T1000 (cell line): ENCODE measurements around the gene RCN2.
"Not testable (repeated sequence)": the region's sequence is repeated elsewhere in the genome, so short reads cannot be mapped to it uniquely, and the experiment has no call there.

Experiments used
- DNase-seq: peaks from one replicate; lab custom pipeline; 2025; ENCODE audit warnings: mixed read lengths; lab: John Stamatoyannopoulos, UW

The RCN2 gene, protein sequence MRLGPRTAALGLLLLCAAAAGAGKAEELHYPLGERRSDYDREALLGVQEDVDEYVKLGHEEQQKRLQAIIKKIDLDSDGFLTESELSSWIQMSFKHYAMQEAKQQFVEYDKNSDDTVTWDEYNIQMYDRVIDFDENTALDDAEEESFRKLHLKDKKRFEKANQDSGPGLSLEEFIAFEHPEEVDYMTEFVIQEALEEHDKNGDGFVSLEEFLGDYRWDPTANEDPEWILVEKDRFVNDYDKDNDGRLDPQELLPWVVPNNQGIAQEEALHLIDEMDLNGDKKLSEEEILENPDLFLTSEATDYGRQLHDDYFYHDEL

DNA sequence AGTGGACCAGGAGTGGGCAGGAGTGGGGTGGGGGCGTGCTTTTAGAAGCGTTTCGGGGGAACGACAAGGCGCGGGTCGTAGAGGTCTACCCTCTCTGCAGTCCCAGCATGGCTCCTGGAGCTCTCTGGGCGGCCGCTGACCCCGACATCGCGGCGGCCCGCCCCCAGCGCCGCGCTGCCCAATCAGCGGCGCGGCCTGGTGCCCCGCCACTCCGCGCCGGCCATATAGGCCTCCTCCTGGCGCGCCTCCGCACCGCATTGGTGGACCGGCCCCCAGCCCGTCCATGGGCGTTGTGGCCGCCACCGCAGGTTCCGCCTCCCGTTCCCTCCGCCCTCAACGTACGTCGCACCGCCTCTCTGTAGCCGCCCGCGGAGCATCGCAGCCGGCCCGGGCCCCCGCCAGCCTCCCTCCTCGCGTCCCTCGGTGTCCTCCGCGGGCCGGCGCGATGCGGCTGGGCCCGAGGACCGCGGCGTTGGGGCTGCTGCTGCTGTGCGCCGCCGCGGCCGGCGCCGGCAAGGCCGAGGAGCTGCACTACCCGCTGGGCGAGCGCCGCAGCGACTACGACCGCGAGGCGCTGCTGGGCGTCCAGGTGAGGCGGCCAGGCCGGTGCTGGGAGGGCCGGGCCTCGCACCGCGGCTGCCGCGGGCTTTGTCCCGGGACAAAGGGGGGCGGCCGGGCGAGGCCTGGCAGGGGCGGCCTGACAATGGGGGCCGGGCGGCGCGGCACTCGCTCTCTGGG, at the start of gene RCN2:
RCN2 (plus strand) TSS at position 353 of the 738 bp plus-strand sequence; CDS start at position 446, 93 bp downstream.
- DNase-seq = peak; percentile 88

DNA sequence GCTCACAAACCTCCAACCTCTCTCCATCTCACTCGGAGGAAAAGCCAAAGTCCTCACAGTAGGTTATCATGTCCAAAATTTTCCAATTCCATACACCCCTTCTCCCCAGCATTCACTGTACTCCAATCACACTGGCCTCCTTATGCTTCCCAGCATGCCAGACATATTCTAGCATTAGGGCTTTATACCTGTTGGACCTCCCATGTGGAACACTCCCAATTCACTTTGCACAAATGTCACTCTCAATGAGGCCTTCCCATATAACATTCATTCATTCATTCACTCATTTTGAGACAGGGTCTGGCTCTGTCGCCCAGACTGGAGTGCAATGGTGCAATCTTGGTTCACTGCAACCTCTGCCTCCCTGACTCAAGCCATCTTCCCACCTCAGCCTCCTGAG, 46.3 kb upstream of the RCN2 start:
- no peak for DNase-seq

DNA sequence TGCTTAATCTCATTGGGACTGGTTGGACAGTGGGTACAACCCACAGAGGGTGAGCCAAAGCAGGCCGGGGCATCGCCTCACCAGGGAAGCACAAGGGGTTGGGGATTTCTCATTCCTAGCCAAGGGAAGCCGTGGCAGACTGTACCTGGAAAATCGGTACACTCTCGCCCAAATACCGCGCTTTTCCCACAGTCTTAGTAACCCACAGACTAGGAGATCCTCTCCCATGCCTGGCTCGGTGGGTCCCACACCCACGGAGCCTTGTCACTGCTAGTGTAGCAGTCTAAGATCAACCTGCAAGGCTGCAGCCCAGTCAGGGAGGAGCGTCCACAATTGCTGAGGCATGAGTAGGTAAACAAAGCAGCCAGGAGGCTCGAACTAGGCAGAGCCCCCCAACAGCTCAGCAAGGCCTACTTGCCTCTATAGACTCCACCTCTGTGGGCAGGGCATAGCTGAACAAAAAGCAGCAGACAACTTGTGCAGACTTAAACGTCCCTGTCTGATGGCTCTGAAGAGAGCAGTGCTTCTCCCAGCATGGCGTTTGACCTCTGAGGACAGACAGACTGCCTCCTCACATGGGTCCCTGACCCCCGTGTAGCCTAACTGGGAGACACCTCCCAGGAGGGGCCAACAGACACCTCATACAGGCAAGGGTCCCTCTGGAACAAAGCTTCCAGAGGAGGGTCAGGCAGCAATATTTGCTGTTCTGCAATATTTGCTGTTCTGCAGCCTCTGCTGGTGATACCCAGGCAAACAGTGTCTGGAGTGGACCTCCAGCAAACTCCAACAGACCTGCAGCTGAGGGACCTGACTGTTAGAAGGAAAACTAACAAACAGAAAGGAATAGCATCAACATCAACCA, 44.0 kb upstream of the RCN2 start:
- not testable (repeated sequence) for DNase-seq

DNA sequence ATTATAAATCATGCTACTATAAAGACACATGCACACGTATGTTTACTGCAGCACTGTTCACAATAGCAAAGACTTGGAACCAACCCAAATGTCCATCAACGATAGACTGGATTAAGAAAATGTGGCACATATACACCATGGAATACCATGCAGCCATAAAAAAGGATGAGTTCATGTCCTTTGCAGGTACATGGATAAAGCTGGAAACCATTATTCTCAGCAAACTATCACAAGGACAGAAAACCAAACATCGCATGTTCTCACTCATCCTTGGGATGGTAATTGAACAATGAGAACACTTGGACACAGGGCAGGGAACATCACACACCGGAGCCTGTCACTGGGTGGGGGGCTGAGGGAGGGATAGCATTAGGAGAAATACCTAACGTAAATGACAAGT, 38.7 kb upstream of the RCN2 start:
- not testable (repeated sequence) for DNase-seq

DNA sequence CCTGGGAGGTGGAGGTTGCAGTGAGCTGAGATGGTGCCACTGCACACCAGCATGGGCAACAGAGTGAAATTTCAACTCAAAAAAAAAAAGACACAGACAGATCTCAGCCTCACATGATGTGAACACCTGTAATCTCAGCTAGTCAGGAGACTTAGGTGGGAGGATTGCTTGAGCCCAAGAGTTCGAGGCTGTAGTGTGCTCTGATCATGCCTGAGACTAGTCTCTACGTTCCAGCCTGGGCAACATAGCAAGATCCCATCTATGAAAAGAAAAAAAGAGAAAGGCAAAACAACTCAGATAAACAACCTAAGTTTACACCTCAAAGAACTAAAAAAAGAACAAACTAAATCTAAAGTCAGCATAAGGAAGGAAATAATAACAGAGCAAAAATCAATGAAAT, 37.4 kb upstream of the RCN2 start:
- DNase-seq = no peak

DNA sequence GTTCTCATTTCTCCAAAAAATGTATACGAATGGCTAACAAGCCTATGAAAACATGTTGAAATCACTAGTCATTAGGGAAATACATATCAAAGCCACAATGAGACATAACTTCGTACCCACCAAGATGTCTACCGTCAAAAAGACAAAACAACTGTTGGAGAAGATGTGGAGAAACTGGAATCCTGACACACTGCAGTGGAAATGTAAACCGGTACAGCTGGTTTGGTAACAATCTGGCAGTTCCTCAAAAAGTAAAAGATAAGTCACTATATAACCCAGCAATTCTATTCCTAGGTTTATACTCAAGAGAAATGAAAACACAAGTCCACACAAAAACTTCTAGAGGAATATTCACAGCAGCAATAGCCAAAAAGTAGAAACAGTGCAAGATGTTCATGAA, 33.4 kb upstream of the RCN2 start:
- DNase-seq = no peak

DNA sequence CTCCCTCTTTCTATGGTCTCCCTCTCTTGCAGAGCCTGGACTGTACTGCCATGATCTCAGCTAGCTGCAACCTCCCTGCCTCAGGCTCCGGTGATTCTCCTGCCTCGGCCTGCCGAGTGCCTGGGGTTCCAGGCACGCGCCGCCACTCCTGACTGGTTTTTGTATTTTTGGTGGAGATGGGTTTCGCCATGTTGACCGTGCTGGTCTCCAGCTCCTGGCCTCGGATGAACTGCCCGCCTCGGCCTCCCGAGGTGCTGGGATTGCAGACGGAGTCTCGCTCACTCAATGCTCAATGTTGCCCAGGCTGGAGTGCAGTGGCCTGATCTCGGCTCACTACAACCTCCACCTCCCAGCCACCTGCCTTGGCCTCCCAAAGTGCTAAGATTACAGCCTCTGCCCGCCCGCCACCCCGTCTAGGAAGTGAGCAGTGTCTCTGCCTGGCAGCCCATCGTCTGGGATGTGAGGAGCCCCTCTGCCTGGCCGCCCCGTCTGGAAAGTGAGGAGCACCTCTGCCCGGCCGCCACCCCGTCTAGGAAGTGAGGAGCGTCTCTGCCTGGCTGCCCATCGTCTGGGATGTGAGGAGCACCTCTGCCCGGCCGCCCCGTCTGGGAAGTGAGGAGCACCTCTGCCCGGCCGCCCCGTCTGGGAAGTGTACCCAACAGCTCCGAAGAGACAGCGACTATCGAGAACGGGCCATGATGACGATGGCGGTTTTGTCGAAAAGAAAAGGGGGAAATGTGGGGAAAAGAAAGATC, 32.2 kb upstream of the RCN2 start:
- not testable (repeated sequence) for DNase-seq

DNA sequence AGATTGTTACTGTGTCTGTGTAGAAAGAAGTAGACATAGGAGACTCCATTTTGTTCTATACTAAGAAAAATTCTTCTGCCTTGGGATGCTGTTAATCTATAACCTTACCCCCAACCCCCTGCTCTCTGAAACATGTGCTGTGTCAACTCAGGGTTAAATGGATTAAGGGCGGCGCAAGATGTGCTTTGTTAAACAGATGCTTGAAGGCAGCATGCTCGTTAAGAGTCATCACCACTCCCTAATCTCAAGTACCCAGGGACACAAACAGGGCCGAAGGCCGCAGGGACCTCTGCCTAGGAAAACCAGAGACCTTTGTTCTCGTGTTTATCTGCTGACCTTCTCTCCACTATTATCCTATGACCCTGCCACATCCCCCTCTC, 31.6 kb upstream of the RCN2 start:
- DNase-seq = not testable (repeated sequence)

DNA sequence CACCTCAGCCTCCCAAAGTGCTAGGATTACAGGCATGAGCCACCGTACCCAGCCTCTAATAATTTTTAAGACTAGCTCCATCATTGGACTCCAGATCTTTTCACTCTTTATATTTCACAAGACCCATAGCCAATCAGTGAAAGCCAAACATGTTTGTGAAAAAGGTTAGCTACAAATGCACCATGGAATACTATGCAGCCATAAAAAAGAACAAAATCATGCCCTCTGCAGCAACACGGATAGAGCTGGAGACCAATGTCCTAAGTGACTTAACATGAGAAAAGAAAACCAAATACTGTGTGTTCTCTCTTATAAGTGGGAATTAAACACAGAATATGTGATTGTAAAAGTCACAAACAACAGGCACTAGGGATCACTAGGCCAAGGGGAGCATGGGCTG, 29.6 kb upstream of the RCN2 start:
- DNase-seq = no peak

DNA sequence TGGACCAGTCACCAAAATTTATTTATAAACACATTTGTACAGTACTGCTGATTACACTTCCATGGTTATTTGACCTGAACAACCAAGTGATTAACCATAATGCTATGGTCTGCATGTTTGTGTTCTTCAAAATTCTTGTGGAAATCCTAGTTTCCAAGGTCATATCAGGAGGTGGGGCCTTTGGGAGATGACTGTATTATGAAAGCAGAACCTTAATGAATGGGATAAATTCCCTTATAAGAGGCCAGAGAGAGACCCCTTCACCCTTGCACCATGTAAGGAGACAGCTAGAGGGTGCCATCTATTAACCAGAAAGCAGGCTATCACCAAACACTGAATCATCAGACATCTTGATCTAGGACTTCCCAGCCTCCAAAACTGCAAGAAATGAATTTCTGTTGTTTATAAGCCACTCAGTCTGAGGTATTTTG, 28.3 kb upstream of the RCN2 start:
- DNase-seq = no peak

DNA sequence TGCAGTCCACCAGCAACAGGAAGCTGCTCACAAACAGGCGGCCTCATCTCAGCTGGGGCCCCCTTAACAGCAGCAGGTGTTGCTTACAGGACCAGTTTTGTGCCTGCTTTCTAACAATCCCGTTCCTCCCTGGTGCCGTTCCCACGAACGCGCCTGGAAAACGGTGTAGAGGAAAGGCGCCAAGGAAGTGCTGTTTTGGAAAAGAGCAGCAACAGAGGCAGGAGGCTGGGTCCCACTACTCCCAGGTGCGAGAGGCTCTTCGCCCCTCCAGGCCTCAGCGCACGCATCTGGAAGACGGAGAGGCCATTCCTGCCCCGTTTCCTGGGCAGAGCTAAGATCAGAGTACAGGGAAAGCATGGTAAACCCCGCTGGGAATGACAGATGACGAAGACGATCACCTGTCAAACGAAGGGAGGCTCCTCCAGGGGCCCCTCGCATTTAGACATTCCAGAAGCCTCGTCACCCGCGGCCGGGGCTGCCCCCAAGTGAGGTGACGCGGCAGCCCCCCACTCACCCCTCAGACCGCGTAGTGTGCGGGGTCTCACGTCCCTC, 27.0 kb upstream of the RCN2 start:
- peak; percentile 26 for DNase-seq

DNA sequence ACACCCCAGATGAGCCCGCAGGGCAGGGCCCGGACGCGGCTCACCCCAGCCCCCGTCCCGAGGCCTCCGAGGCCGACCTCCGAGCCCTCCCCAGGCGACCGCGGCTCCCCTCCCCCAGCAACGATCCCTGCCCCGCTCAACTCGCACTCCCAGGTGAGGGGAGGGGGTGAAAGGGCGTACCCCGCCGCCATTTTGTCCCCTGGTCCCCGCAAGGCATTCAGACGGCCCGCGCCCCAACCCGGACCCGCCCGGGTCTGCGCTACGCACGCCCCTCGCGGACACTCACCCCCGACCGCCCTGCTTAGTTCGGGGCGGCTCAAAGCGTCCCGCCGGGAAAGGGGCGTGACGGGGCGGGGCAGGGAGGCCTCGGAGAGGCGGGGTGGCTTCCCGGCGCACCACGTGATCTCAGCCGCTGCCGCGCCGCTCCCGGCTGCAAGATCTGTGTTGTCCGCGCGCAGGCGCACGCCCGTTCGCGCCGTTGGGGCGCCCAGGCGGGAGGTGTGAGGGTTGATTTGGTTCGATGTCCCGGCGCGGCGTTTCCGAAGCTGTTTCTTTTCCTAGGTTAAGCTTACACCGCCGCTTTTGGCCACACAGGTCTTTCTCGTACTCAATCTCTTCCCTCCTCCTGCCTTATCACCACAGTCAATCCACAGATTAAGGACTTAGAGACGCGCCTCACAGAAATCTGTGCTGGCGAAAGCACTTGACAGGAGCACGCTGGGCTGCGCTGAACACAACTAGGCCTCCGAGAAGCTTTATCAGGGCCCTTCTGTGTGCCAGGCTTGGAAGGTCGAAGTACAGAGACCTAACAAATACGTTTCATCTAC, 26.3 kb upstream of the RCN2 start, which contains the start of gene SCAPER:
SCAPER (minus strand) TSS at position 328 of the 827 bp plus-strand sequence. CDS start 21,523 bp downstream, outside the sequence.
- peak; percentile 75 for DNase-seq

DNA sequence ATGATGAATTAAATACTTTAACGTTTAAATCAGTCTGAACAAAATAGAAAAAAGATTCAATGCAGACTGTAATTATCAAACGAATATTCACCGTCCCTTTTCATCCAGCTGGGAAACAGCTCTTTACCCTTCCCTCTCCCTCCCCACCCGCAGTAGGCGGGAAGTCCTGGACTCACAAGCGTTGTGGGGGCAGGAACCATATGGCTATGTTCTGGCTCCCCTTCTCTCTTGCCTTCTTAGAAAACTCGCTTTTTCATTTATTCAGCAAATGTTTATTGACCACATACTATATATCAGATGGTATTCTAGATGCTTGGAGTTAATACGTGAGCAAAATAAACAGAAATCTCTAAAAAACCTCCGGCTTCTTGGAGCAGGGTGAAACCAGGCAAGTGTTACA, 25.7 kb upstream of the RCN2 start:
- no peak for DNase-seq

DNA sequence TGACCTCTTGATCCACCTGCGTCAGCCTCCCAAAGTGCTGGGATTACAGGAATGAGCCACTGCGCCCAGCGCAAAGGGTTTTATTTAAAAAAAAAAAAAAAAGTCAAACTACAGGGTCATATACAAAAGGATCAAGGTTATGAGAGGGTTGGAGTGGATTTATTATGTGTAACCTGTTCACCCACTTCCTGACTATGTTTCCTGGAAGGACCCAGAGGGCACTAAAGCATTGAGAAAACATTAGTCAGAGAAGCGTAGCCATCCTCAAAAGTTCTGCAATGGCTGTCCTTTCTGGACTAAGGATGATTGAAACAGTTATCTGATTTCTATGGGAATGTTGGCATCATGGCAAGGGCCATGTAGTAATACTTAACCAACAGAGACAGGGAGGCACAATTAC, 19.1 kb upstream of the RCN2 start:
- DNase-seq = no peak

DNA sequence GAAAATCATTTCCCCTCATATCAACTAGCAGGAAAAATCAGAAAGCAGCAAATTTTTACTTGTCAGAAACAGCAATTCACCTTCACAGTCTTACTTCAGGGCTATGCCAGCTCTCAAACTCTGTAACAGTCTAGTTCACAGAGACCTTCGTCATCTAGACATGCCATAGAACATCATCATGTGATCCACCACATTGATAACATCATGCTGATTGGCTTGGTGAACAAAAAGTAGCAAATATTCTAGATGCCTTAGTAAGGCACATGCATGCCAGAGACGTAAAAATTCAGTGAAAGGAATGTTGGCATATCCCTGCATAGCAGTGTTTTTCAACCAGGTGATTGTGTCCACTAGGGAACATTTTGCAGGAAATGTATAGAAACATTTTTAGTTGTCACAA, 17.8 kb upstream of the RCN2 start:
- DNase-seq = no peak

DNA sequence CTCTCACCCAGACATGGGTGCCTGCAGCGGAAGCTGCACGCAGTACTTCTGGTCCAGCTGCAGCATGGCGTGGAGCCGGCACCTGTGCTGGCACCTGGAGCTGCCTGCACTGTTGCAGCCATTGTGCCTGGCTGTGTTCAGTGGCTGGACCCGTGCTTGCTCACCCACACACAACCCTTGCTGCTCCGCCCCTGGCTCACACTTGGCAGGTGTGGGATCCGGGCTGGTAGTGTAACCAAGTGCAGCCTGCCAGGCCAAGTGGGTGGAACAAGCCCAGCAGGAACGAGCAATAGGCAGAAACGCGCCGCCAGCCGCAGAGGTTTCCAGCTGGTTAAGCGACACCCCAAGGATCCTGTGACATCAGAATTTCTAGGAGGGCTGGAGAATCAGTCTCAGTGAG, 15.2 kb upstream of the RCN2 start:
- DNase-seq = no peak

DNA sequence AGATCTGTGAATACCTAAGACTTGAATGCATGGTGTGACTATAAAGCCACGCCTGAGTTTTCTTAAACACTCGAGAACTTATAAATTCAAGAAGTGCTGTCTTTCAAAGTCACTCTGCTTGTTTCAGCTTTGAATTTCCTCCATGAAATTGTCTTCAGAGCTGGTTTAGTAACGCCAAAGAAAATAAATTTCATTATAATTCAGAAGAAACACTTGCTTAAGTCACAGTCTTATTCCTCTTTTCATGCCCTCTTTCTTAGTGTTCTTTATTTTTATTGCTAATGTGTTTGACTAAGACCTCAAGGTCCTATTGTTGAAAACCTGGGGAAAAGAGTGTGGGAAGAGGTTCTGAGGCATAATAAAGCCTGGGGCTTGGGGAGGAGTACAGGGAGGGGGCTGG, 3.3 kb upstream of the RCN2 start:
- DNase-seq = no peak

DNA sequence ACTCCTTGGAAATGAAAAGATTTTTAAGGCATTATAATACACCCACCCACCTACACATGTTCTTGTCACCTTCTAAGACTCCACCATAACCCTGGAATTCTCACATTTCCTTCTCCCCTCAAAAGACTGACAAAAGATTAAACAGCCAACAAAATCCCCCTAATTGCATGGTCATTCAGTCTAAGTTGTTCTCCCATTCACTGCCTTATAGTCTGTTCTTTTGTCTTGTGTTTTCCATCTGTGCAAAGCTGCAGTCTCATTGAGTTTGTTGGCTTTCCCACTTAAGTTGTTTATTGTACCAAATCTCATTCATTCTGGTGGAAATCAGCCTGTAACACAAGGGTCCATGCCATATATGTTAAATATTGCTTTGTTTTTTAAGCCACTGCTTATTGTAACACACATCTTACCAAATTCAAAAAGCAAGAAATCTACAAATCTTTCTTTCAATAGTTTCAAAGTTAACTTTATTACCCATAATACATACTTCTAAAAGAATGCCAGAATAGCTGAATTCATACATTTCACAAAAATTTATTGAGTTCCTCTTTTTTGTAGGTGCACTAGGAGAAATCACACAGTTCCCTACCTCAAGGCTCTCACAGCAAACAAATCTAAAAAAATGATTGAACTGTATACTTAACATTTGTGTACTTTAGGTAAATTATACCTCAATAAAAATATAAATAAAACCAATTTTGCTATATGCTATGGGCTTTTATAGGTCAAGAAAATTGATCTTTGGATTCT, 2.4 kb upstream of the RCN2 start:
- no peak for DNase-seq

DNA sequence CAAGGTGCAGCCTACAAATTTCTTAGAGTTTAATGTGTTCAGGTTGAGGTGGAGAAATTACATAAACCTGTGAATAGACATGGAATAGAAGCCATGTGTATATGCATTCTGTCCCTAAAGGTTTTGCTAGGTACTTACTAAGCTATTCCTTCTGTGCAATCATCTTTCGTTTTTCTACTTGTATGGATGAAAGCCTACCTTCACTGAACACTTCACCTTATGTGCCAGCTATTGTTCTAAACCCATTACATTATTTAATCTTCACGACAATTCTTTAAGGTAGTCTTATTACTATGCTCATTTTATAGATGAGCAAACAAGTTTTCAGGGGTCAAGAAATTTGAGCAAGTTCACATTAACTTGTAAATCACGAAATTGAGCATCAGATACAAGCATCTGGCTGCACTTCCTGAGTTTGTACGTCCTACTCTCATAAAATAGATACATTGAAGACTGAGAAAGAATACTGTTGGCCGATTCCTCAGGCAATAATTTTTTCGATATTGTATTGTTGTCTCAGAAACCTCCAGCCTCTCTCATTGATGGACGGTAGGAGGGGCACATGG, 635 bp upstream of the RCN2 start:
- DNase-seq = no peak
